Astrocyte (in vitro differentiated cells and primary cell): ENCODE measurements around the gene BEST3.

Source experiments
- EZH2 ChIP-seq: IDR thresholded peaks from 2 replicates; pipeline ENCODE4 v1.6.1; 2012; ENCODE audit warnings: mild to moderate bottlenecking, low read length, inconsistent platforms; ENCODE audit not compliant: insufficient read depth
- TF ChIP-seq, protein P1 (sequence below): IDR thresholded peaks from 2 replicates; pipeline ENCODE4 v1.5.1; 2011; ENCODE audit warnings: low read depth, mild to moderate bottlenecking, inconsistent platforms, low read length, moderate library complexity; ENCODE audit not compliant: insufficient read depth

DNA sequence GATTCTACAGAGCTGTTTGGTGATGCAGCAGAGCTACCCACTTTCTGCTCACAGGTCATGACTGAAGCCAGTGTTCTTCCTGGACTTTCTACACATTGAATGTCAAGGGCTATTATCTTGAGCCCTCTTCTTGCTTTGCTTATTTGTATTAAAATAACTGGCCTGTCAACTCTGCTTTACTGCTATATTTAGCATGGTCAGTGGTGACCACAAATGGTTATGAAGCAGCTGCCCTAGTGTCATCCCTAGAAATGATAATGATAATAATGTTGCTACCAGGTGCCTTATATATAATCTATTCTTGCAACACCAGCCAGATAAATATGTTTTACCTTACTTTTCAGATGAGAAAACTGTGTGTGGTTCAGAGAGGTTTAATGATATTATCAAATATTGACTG, 85.8 kb downstream of the BEST3 start:
- TF ChIP-seq, protein P1, sequence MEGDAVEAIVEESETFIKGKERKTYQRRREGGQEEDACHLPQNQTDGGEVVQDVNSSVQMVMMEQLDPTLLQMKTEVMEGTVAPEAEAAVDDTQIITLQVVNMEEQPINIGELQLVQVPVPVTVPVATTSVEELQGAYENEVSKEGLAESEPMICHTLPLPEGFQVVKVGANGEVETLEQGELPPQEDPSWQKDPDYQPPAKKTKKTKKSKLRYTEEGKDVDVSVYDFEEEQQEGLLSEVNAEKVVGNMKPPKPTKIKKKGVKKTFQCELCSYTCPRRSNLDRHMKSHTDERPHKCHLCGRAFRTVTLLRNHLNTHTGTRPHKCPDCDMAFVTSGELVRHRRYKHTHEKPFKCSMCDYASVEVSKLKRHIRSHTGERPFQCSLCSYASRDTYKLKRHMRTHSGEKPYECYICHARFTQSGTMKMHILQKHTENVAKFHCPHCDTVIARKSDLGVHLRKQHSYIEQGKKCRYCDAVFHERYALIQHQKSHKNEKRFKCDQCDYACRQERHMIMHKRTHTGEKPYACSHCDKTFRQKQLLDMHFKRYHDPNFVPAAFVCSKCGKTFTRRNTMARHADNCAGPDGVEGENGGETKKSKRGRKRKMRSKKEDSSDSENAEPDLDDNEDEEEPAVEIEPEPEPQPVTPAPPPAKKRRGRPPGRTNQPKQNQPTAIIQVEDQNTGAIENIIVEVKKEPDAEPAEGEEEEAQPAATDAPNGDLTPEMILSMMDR, result no peak
- TF ChIP-seq EZH2, result no peak
